Kidney (tissue), 14 donors: ENCODE results near the gene SIGMAR1. TPM values are rescaled to one million over a fixed set of nuclear protein-coding genes. Genes with fewer than 3 reads are reported as not detected.

Experiments
- DNase-seq, 5 donors: peaks; one replicate each; pipeline ENCODE4 v3.0.0-alpha.2; 2013 to 2020
- FAIRE-seq: peaks from 2 replicates; lab custom pipeline; 2012; peaks lifted over from hg19 to GRCh38; lab: Jason Lieb, UNC
- H3K27ac ChIP-seq, 2 donors: one replicate each; pipeline ENCODE4 v1.7.0; 2013; ENCODE audit warnings: low read depth in 2 of 2, low read length in 2 of 2, inconsistent platforms in 1 of 2
- H3K27me3 ChIP-seq: one replicate; pipeline ENCODE4 v1.7.1; 2013; ENCODE audit warnings: low read length, inconsistent platforms; ENCODE audit not compliant: control insufficient read depth, insufficient read depth
- H3K36me3 ChIP-seq, 3 donors: one replicate each; pipeline versions ENCODE4 v1.7.0 to v1.7.1; 2013; ENCODE audit warnings: low read length in 3 of 3, control low read depth in 1 of 3, inconsistent platforms in 1 of 3; ENCODE audit not compliant: insufficient read depth in 3 of 3, control insufficient read depth in 2 of 3
- H3K4me1 ChIP-seq, 3 donors: one replicate each; pipeline versions ENCODE4 v1.7.0 to v1.7.1; 2013; ENCODE audit warnings: low read length in 3 of 3, inconsistent platforms in 1 of 3, low read depth in 1 of 3; ENCODE audit not compliant: control insufficient read depth in 2 of 3, insufficient read depth in 2 of 3
- H3K4me3 ChIP-seq, 3 donors: one replicate each; pipeline versions ENCODE4 v1.7.0 to v1.8.1; 2013; ENCODE audit warnings: low read length in 3 of 3, control low read depth in 1 of 3, inconsistent platforms in 1 of 3
- H3K9ac ChIP-seq, 3 donors: one replicate each; pipeline versions ENCODE4 v1.7.0 to v1.7.1; 2013; ENCODE audit warnings: low read length in 3 of 3, control low read depth in 1 of 3, inconsistent platforms in 1 of 3
- H3K9me3 ChIP-seq, 3 donors: one replicate each; pipeline versions ENCODE4 v1.7.0 to v1.7.1; 2013; ENCODE audit warnings: low read length in 3 of 3, control low read depth in 1 of 3, inconsistent platforms in 1 of 3; ENCODE audit not compliant: control insufficient read depth in 2 of 3, insufficient read depth in 1 of 3
- intact Hi-C: fragments of 100-400 bp; cut with DNase I; formaldehyde crosslinking; loops from one replicate; pipeline ENCODE4 v1.11.1; 2022
- polyA plus RNA-seq: library from polyadenylated mRNA; stranded (reverse); fragments of 350-450 nt; fragmentation: Illumina TruSeq; extraction: RNeasy Lipid Tissue Mini Kit (QIAGEN cat#74804); gene quantifications from one replicate; pipeline ENCODE4 v1.2.3, GENCODE V29; 2014; ENCODE audit warnings: low read depth, low replicate concordance; ENCODE audit not compliant: insufficient read depth
- total RNA-seq: library from RNA; stranded (reverse); fragmentation: NEBNext Ultra II Directional; extraction: Animal tissue kit (Norgen Biotek cat#: 25700); gene quantifications from one replicate; pipeline ENCODE4 v1.2.1, GENCODE V29; 2021
- TF ChIP-seq, protein P1 (sequence below): IDR thresholded peaks from 3 replicates; pipeline ENCODE4 v1.5.1; 2012; ENCODE audit warnings: mild to moderate bottlenecking, moderate library complexity, borderline replicate concordance; ENCODE audit not compliant: insufficient read depth; ENCODE audit errors: extremely low read depth
- donor health status: control.
- donor health status: control.
- donor health status: control.
- donor health status: control.
- donor health status: control.
- donor health status: DM: yes; HTN: yes; CAD: no.
- donor health status: Normal renal cell carcinoma (clear cell type).

Gene SIGMAR1
- total and polyA plus RNA-seq, 2 donors from 2014 or later, result 40.6 to 43.3 TPM

DNA sequence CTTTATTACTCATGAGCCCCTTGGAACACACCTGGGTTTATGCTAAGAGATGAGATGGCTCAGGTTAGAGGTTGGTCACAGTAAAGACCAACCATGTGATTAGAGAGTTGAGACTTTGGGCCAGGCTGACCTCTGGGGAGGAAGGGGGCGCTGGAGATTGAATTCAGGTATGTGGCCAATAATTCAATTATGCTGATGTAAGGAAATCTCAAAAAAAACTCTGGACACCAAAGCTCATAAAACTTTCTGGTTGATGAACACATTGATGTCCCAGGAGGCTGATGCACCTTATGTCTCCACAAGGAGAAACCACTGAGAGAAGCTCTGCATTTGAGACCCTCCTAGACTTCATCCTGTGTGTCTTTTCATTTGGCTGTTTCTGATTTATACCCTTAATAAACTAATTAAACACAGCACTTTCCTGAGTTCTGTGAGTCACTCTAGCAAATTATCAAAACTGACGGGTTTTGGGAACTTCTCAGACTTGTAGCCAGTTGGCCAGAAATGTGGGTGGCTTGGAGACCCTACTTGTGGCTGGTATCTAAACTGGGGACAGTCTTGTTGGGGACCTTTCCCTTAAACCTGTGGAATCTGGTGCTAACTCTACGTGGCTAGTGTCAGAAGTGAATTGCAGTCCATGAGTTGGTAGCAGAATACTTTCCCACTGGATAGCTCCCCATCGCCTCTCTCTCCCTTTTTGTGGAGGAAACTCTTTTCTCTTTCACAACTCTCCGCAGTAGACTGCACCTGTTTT is 32.4 kb upstream of the SIGMAR1 start:
- no peak overlapping the region for H3K9ac ChIP-seq
- TF ChIP-seq, protein P1, sequence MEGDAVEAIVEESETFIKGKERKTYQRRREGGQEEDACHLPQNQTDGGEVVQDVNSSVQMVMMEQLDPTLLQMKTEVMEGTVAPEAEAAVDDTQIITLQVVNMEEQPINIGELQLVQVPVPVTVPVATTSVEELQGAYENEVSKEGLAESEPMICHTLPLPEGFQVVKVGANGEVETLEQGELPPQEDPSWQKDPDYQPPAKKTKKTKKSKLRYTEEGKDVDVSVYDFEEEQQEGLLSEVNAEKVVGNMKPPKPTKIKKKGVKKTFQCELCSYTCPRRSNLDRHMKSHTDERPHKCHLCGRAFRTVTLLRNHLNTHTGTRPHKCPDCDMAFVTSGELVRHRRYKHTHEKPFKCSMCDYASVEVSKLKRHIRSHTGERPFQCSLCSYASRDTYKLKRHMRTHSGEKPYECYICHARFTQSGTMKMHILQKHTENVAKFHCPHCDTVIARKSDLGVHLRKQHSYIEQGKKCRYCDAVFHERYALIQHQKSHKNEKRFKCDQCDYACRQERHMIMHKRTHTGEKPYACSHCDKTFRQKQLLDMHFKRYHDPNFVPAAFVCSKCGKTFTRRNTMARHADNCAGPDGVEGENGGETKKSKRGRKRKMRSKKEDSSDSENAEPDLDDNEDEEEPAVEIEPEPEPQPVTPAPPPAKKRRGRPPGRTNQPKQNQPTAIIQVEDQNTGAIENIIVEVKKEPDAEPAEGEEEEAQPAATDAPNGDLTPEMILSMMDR, result no peak
- intact Hi-C loops, result no loop called here
- H3K9me3 ChIP-seq, result no peaks in the 10 kb centered on the region
- no peak for DNase-seq
- H3K36me3 ChIP-seq, result no peaks in the 10 kb centered on the region
- FAIRE-seq, result no peak
- no peak overlapping the region for H3K4me3 ChIP-seq
- no peaks in the 10 kb centered on the region for H3K27me3 ChIP-seq
- H3K4me1 ChIP-seq, result peaks cover 0 to 2% (median 0%) of the 10 kb centered on the region in 3 donors
- no peak overlapping the region for H3K27ac ChIP-seq

DNA sequence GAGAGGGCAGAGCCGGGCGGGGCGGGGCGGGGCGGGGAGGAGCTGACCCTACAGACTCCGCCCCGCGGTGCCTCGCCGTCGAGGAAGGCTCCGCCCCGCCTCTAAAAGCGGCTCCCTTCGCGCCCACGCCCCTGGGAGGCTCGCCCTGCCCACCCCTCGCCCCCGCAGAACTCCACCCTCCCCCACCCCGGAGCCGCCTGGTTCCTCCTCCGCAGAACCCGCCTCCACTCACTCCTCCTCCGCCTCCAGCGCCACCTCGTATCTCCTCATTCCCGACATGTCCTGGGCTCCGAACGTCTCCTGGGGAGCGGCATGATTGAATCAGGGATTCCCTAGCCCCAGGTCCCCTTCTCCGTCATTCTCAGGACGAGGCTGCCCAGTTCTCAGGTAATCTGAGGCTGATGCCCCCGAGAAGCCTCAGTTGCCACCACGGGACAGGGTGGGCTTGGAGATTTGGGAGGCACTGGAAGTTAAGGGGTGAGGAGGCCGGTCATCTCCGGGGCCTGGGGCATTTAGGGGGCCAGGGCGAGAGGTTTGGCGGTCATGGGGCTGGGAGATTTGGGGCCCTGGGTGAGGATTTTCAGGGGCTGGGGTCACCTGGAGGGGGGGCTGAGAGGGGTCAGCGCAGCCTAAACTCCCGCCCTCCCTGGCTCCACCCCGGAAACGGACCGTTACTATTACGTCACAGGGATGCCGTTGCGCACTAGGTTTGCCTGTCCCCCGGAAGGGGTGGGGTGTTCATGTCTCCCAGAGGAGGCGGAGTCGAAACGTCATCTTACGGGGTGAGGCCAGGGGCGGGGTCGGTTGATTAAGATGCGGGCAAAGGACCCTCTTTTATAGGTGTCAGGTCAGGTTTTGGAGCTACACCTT is 28.0 kb upstream of the SIGMAR1 start:
- Histone ChIP-seq H3K4me1 (peaks cover 0 to 2% (median 0%) of the 10 kb centered on the region in 3 donors), H3K27ac (peak overlapping the region; percentile 98 to 99), H3K9me3 (no peaks in the 10 kb centered on the region), H3K27me3 (no peaks in the 10 kb centered on the region), H3K4me3 (peak overlapping the region; percentile 74 to 88 (median 79)), H3K9ac (peak overlapping the region; percentile 64 to 96 (median 93)), H3K36me3 (no peaks in the 10 kb centered on the region)
- TF ChIP-seq, protein P1, result no peak
- intact Hi-C loops, result no loop called here
- no peak for FAIRE-seq
- DNase-seq, result peak; percentile 94 to 99 (median 97)

DNA sequence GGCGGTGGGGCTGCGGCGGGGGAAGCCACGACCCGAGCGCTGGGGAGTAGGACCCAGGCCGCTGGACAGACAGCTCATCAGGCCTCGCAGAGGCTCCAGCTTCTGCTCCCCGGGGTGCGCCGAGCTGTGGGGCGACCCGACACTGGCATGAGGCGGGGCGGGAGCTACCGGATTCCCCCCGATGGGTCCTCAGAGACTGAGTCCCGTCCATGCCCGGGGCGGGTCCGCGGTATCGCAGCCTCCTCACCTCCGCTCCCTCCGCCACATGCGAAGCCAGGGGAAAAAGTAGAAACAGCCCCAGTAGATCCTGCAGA is 27.4 kb upstream of the SIGMAR1 start:
- DNase-seq (no peak), FAIRE-seq (no peak)
- intact Hi-C loops, result no loop called here

More for the DNA sequence above, 27.4 kb upstream of the SIGMAR1 start:
- TF ChIP-seq, protein P1, result no peak
- peaks cover 0 to 2% (median 0%) of the 10 kb centered on the region in 3 donors for H3K4me1 ChIP-seq
- peak overlapping the region in 2 of 3 donors; percentile 52 to 62 for H3K9ac ChIP-seq
- peak overlapping the region; percentile 28 to 76 (median 65) for H3K4me3 ChIP-seq
- H3K27ac ChIP-seq, result peak overlapping the region; percentile 73 to 76
- H3K36me3 ChIP-seq, result peaks cover 0 to 4% (median 0%) of the 10 kb centered on the region in 3 donors
- H3K27me3 ChIP-seq, result no peaks in the 10 kb centered on the region
- H3K9me3 ChIP-seq, result no peaks in the 10 kb centered on the region
